ENCODE results near the gene BCR. TPM values are rescaled to one million over a fixed set of nuclear protein-coding genes. Genes with fewer than 3 reads are reported as not detected.

The BCR gene
- total RNA-seq, 1 donor from 2014 or later = 32.0 TPM

Other genes starting within 250 kb of the BCR start
- 0.32 and 0.39 TPM in 2 replicates for gene GNAZ, start 110.0 kb upstream of the BCR start, total RNA-seq
- not detected in 2 replicates for gene RSPH14, start 38.5 kb upstream of the BCR start, total RNA-seq
- gene RAB36, start 35.0 kb upstream of the BCR start, total RNA-seq = not detected in 2 replicates